Measurements from ENCODE around the gene TMPRSS7.
"Not testable (repeated sequence)": the region's sequence is repeated elsewhere in the genome, so short reads cannot be mapped to it uniquely, and the experiment has no call there.

- TF ChIP-seq EP300 (IDR thresholded peaks at IDR 0.05; ENCODE audit: low read depth); CTCF (IDR thresholded peaks at IDR 0.05); POLR2A (IDR thresholded peaks at IDR 0.05); POLR2AphosphoS5 (IDR thresholded peaks at IDR 0.05): not testable (repeated sequence)
Measured at GRCh38 chr3:112037194-112037593, 2.7 kb downstream of the TMPRSS7 start.

Measured in transverse colon (tissue), 4 donors.